Activated gamma-delta T cell treated with Interleukin-2 at 50 U/mL for 16 hours (primary cell): ENCODE data around the gene CDC25A.
"Not testable (repeated sequence)": the region's sequence is repeated elsewhere in the genome, so short reads cannot be mapped to it uniquely, and the experiment has no call there.

Source experiments
- DNase-seq: peaks from one replicate; pipeline ENCODE4 v3.0.0-alpha.2; 2020

The CDC25A gene

DNA sequence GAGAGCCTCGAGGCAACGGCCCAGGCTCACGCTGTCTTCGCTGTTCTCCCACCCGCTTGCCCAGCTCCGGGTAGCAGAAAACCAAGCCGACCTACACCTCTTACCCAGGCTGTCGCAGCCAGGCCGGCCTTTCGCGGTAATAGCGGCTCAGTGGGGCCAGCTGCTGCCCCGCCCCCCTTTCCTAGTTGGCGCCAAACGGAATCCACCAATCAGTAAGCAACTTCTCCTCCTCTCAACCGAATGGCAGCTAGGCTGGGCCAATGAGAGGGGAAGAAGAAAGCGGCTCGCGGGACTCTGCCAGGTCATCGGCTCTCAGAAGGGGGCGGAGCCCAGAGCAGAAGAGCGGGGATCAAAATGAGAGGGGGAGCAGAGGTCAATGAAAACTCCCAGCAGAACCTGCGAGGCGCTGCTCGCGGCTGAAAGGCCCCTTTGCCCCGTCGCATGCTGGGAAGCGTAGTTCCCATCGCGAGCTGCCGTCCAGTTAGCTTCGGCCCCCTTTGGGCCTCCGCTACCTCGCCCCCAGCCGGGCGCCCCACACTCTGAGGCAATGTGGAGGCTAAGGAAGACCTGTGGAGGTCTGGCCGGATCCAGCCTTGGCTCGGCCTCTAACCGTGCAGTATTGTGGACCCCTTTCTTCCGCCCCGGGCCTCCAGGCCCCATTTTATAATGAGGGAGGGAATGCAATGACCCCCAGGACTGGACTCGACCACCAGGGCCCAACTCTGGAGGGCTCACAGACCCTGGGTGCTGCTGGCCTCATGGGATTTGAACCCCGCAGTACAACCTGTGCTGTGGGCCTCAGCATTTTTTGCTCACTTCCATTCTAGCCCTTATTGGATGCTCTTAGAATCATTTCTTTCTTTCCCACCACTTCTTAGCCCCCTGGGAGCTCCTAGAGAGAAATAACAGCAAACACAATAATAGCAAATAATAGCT lies at the start of gene CDC25A:
Gene CDC25A, minus strand, starts transcription at position 152 of the 936 bp plus-strand sequence. CDS start 470 bp downstream, outside the sequence.
- peak; percentile 92 for DNase-seq

DNA sequence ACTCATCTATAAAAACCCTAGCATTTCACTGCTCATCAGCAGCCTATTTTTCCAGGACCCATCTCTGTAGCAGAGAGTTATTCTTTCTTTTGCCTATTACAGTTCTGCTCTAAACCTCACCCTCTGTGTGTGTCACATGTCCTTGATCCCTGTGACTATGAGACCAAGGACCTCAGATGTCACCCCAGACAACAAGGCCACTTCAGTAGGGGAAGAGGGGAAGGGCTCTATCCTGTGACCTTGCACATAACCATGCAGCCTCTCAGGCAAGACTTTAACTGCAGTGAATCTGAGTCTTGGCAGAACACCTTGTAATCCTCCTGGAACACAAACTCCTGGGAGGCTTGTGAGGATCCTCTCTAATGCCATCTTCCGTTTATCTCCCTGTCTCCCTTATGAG lies 48.3 kb upstream of the CDC25A start:
- no peak for DNase-seq

DNA sequence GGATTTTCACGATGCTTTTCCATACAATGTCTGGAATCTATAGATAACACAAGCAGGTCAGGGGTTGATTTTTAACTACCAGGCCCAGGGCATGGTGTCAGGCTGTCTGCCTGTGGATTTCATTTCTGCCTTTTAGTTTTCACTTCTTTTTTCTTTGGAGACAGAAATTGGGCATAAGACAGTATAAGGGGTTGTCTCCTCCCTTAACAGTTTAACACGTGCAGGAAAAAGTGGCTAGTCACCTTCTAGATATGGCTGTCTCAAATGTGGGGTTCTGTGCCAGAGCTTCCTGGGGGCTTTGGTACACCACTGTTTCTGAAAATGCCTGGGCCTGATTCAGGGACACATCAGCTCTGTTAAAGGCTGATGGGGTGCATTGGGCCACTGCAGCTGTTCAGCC lies 45.3 kb upstream of the CDC25A start:
- DNase-seq = no peak

DNA sequence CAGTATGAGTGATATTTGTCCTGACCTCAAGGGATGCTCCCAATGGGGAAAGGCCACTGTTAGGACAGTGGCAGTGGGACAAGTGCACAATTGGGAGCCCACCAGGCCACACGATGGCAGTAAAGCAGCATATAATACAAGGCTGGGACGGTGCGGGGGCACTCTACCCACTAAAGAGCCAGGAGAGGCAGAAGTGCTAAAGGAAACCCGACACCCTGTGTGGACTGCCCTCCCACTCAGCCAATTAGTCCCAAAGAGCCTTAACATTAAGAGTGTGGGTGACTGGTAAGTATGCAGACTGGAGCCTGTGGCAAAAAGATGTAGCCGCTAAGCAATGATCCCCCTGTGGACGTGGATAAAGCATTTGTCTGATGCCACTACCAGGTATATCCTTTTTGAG lies 44.5 kb upstream of the CDC25A start:
- DNase-seq = peak; percentile 51

DNA sequence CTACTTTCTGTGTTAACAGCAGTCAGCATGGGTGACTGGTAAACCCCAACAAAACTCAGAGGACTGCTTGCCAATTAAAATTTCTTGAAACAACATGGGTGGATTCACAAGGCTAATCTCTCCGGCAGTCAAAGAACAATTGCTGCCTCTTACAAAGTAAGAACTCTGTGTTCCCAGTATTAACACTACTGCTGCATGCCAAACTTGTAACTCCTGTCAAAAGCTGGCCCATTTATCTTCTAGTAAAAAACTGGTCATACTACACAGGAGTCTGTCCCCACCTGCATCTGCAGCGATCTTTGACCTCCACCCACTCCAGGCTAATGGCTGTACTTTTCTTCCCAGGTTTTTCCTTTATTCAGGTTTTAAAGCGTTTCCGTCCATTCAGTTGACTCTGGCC lies 44.0 kb upstream of the CDC25A start:
- DNase-seq = no peak

DNA sequence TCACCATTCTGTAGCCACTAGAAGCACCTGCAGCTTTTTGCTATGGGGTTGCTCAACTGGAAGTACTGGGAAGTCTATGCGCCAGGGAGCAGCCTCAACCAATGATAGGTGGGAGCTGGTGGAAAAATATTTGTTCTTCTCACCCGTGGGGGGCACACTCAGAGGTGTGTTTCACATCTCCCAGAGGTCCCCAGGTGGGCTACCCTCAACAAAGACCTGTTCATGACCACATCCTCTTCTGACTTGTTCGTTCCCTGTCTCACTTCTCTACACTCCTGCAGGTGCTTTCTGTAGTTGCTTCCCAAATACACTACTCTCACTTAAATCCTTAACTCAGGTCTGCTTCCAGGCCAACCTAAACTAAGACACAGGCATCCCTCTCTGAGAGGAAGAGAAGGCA lies 38.7 kb upstream of the CDC25A start:
- DNase-seq = no peak

DNA sequence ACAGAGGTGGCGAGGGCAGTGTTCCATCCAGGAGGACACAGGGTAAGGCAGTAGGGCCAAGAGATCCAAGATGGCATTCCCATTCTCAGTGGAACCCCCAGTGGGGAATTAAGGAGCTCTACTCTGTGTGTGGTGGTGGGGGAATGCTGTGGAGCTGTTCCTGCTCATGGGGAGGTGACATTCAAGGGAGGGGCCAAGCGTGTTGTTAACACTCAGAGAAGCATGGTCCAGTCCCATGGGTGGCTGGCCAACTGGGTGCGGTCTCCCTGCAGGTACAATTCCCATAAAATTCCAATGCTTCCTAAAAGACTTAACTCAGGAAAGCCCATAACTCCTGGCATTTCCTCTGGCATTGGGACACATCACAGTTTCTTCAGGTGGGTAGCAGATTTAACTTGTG lies 37.4 kb upstream of the CDC25A start:
- DNase-seq = no peak

DNA sequence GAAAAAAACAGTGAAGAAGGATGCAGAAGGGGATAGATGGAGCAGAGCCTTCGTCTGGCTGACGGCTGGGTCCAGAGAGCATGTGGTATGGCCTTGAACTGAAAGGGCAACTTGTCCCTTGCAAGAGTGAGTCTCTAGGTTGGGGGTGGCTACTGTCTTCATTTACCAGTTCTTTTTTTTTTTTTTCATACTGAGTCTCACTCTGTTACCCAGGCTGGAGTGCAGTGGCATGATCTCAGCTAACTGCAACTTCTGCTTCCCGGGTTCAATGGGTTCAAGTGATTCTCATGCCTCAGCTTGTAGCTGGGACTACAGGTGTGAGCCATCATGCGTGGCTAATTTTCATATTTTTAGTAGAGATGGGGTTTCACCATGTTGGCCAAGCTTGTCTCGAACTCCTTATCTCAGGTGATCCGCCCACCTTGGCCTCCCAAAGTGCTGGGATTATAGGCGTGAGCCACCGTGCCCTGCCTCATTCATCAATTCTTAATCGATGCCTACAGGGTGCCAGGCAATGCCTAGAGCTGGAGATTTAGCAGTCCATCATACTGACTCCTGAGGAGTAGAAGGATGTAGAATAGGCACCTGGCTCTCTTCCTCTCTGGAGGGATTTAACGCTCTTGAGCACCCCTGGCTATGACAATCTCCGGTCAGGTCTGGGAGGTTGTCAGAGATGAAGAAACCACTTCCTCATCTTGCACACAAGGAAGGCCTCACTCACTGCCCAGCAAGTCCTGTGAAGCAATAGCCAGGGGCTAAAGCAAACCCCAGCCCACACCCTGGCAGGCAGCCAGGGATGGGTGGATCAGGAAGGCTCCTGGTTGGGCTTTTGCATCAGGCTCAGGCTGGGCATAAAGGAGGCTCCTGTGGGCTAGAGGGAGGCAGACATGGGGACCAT lies 34.6 kb upstream of the CDC25A start, which contains the start of gene CAMP:
Gene CAMP, plus strand, starts transcription at position 880 of the 898 bp plus-strand sequence. Its CDS starts 17 bp downstream, at position 897.
- no peak for DNase-seq

DNA sequence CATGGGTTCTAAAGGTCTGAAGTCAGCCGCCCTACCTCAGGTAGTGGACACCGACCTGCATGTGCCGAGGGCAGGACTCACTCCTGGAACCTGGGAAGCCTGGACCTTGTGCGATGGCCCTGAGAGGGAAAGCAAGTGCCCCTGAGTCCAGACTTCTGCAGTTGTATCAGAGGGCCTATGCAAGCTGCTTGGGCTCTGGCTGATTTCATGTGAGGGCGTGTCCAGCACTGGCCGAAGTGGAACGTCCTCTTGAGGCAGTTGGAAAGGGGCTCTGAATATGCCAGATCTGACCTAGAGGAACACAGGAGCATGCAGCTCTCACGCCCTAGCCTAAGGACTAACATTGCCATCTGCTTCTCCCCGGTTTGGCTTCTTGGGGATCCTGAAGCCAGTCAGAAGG lies 32.5 kb upstream of the CDC25A start:
- DNase-seq = no peak

DNA sequence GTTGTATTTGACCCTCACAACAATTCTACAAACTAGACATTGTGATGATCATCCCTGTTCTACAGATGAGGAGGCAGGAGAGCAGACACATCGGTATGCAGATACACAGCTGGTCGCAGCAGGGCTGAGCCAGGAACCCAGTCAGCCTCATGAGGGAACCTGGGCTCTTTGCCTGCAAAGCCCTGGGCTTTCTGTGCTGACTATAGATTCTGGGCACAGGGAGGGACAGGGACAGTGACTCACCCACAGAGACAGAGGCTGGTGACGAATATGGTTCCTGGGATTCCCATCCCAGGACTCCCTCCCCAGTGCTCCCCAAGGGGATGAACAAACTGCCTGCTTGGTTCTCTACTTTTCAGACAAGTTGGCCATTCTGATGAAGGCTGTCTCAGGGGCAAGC lies 31.3 kb upstream of the CDC25A start:
- DNase-seq = no peak

DNA sequence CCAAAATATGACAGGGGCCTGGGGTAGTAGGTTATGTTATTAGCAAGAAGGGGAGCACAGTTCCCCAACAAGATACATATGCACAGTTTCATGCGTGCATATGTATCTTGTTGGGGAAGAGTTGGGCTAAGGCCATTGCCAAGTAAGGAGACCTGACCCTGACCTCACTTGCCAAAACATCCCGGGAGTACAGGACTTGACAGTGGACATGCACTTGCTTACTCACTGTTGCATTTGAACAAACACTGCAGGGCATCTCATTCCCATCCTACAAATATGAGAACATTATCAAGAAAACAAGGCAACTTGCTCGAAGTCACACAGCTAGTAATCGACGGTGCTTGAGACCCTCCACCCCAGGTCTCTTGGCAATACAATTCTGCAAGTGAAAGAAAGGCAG lies 30.3 kb upstream of the CDC25A start:
- no peak for DNase-seq

DNA sequence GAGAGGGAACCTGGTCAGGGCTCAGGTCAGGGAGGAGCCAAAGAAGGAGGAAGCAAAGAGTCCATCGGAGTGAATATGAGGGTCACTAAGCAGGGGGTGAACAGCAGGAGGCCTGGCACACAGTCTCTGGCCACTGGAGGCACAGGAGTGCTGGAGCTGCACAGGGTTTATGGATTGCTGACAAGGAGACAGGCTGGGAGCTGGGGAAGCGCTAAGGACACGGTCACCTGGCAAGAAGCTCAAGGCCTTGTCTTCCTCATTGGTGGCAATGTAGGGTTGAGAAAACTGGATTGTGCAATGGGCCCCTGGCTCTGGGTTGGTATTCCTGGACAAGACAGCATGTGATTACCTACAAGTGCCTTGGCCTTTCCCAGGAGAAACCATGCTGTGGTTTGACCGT lies 29.2 kb upstream of the CDC25A start:
- no peak for DNase-seq

DNA sequence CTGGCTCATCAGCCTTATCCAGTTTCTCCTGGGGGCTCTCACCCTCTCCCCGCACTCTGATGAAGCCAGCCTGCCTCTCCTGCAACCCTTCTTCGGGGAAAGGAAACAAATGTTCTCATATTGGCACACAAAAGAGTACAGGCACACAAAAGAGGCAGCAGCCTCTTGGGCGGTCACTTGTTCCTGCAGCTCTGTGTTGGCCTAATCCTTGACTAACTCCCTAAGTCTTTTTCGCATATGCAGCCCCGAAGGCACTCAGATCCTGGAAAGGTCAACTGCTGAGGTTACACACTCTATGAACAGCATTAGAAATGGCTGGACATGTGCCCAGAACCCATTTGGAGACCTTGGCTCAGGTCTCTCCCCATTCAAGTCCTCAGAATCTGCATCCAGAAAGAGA lies 27.7 kb upstream of the CDC25A start:
- no peak for DNase-seq

DNA sequence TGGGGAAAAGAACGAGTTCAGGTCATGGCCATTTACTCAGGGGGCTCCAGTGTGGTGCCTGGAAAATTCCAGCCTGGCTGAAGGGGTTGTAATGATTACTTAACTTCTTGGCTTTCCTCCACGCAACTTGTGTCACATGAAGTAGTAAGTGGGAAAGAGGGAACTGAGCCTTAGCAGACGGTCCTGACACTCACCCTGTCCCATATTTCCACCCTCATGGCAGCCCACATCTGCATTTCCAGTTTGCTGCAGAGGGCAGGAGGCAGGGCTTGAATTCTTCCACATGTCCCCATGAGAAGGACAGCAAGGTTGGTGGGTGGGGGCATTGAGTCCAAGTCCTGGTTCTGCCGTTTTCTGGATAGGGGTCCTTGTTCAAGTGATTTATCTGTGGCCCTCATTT lies 27.2 kb upstream of the CDC25A start:
- no peak for DNase-seq

DNA sequence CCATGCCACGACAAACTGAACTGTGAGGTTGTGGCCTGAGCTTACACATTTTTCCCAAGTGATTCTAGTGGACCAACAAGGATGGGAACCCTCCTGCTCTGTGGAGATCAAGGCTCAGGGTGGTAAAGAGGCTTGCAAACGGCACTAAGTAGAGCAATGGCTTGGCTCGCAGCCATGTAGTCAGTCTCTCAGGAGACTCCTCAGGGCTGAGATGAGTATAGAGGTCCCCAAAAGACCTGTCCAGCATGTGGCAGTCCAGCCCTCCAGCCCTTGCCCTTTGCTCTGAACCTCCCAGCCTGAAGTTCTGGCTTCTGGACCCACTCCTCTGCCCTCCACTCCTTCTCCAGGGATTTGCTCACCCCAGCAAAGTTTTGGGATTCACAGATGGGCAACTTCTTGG lies 26.8 kb upstream of the CDC25A start:
- no peak for DNase-seq

DNA sequence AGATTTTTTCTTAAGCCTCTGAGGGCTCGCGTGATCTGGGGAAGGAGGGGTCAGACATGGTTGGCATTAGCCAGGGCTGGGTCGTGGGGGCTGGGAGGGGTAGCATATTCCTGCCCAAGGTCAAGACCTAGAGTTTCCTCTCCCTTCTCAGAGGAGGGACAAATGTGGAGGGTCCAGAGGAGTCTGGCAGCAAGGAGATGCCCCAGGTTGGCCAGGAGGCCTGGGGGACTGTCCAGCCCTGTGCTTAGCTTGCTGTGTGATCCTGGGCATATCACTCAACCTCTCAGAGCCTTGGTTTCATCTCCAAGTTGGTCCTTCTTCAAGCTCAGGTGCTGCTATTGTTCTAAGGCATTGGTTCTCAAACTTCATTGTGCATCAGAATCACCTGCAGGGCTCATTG lies 26.0 kb upstream of the CDC25A start:
- DNase-seq = no peak

DNA sequence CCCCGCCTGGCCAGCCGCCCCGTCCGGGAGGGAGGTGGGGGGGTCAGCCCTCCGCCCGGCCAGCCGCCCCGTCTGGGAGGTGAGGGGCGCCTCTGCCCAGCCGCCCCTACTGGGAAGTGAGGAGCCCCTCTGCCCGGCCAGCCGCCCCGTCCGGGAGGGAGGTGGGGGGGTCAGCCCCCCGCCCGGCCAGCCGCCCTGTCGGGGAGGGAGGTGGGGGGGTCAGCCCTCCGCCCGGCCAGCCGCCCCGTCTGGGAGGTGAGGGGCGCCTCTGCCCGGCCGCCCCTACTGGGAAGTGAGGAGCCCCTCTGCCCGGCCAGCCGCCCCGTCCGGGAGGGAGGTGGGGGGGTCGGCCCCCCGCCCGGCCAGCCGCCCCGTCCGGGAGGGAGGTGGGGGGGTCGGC lies 23.6 kb upstream of the CDC25A start:
- DNase-seq = not testable (repeated sequence)

DNA sequence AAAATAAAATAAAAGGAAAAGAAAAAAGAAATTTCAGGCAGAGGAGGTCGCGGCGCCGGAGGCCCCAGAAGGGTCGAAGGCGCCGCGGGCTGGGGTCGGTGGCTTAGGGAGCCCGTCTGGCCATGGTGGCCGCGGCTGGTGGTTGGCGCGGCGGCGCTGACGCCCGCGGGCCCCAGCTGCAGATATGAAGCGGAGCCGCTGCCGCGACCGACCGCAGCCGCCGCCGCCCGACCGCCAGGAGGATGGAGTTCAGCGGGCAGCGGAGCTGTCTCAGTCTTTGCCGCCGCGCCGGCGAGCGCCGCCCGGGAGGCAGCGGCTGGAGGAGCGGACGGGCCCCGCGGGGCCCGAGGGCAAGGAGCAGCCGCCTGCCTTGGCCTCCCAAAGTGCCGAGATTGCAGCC lies 22.3 kb upstream of the CDC25A start:
- DNase-seq = not testable (repeated sequence)

DNA sequence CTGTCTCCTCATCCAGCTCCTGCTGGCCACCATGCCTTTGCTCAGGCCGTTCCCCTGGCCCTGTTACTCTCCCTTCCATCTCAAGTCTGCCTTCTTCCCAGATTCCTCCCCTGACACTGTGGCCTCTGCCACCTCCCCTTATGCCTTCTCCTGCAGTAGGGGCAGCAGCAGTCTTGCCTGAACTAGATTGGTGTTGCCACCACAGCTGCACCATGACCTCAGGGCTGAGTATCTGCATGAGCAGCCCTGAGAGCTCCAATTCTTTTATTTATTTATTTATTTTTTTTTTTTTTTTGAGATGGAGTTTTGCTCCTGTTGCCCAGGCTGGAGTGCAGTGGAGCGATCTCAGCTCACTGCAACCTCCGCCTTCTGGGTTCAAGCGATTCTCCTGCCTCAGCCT lies 21.2 kb upstream of the CDC25A start:
- DNase-seq = no peak

DNA sequence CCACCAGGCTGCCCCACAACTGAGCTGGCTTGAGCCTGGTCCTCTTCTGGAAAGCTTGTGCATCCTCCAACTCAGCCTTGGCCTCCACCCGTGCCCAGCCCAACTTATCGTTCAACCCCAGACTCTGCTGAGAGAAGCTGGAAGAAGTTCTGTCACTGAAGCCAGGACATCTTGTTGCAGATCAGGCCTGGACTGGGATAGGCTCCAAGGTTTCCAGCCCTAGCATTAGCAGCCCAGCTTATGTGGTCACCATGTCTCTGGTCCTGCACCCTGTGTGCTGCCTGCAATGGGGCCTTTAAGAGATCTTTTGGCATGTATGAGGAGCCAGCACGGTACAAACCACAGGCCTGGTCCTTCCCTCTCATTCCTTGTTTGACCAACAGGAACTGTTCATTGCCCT lies 19.9 kb upstream of the CDC25A start:
- no peak for DNase-seq

DNA sequence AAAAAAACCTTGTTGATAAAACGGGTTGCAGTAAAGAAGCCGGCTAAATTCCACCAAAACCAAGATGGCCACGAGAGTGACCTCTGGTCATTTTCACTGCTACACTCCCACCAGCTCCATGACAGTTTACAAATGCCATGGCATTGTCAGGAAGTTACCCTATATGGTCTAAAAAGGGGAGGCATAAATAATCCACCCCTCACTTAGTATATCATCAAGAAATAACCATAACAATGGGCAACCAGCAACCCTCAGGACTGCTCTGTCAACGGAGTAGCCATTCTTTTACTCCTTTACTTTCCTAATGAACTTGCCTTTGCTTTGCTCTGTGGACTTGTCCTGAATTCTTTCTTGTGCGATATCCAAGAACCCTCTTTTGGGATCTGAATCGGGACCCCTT lies 14.4 kb upstream of the CDC25A start:
- DNase-seq = no peak

DNA sequence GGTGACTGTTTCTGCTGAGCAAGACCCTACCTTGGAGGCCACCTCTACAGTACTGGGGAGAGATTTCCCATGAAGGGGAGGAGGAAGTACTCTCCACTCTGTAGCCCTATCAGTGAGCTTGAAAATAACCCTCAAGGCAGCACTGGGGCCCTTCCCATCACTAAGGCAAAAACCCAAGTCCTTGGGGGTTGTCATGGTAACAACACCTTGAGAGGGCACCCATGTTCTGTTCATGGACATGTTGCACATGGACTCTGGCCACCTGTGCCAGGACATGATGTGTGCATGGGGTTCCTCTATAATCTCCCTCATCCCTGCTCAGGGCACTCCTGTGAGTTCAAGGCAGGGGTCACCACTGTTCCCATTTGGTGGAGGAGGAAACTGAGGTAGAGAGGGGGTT lies 10.9 kb upstream of the CDC25A start:
- DNase-seq = no peak

DNA sequence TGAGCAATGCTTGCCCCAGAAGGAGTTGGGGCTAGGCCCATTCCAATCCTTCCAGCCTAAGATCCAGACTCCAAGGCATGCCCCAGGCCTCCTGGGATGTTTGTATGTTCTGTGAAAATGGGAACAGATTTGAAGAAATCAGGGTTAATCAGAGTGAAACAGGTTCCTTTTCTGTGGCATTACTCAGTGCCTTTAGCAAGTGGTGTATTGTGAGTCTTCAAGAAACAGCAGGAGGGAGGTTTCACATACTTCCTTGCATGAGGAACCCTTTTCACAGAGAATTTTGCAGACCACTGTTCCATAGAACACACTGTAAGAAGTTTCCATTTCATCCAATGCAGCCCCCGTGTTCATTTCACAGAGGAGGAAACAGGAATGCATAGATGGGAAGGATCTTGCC lies 8.4 kb upstream of the CDC25A start:
- DNase-seq = no peak
